Esophagus squamous epithelium (tissue), 4 donors: ENCODE results near the gene EPB41L1.

Source experiments
- POLR2A ChIP-seq, 4 donors: fragments of 450-650 bp; IDR thresholded peaks; one replicate each; pipeline ENCODE4 v1.6.1; 2017; ENCODE audit warnings: antibody characterized with exemption in 4 of 4, mild to moderate bottlenecking in 4 of 4, moderate library complexity in 3 of 4
- TF ChIP-seq, protein P1 (sequence below), 6 experiments: fragments of 450-650 bp in 4 of 6; fragments of 200-600 bp in 2 of 6; sonication (generic) in 2 of 6; IDR thresholded peaks; one replicate each; pipeline ENCODE4 v1.5.1; 2016 to 2019; ENCODE audit warnings: antibody characterized with exemption in 6 of 6, mild to moderate bottlenecking in 4 of 6, moderate library complexity in 4 of 6

GRCh38 chr20:36277546-36277945 is 123.0 kb downstream of the EPB41L1 start:
- TF ChIP-seq, protein P1, sequence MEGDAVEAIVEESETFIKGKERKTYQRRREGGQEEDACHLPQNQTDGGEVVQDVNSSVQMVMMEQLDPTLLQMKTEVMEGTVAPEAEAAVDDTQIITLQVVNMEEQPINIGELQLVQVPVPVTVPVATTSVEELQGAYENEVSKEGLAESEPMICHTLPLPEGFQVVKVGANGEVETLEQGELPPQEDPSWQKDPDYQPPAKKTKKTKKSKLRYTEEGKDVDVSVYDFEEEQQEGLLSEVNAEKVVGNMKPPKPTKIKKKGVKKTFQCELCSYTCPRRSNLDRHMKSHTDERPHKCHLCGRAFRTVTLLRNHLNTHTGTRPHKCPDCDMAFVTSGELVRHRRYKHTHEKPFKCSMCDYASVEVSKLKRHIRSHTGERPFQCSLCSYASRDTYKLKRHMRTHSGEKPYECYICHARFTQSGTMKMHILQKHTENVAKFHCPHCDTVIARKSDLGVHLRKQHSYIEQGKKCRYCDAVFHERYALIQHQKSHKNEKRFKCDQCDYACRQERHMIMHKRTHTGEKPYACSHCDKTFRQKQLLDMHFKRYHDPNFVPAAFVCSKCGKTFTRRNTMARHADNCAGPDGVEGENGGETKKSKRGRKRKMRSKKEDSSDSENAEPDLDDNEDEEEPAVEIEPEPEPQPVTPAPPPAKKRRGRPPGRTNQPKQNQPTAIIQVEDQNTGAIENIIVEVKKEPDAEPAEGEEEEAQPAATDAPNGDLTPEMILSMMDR (IDR thresholded peaks at IDR 0.05) = no peak
- TF ChIP-seq POLR2A (IDR thresholded peaks at IDR 0.05) = no peak
